Gastroesophageal sphincter (tissue), 4 donors: ENCODE data around the gene NTRK3. TPM values are rescaled to one million over a fixed set of nuclear protein-coding genes. Genes with fewer than 3 reads are reported as not detected.

ENCODE experiments used
- ATAC-seq: fragments of 150-250 bp; one replicate; pipeline ENCODE4 v1.9.1; 2016; ENCODE audit warnings: mild to moderate bottlenecking, moderate library complexity
- H3K27ac ChIP-seq, 4 donors: fragments of 200-600 bp; sonication (generic) in 3 of 4; 1 replicate in 3 of 4; 2 replicates in 1 of 4; pipeline ENCODE4 v1.5.1; 2016 to 2019
- H3K27me3 ChIP-seq: fragments of 200-600 bp; sonication (generic); one replicate; pipeline ENCODE4 v1.5.1; 2019
- H3K36me3 ChIP-seq, 2 donors: fragments of 200-600 bp; sonication (generic); one replicate each; pipeline ENCODE4 v1.5.1; 2019; ENCODE audit warnings: control low read depth in 1 of 2
- H3K4me1 ChIP-seq, 3 donors: fragments of 200-600 bp; sonication (generic); 1 replicate in 2 of 3; 2 replicates in 1 of 3; pipeline ENCODE4 v1.5.1; 2016 to 2019; ENCODE audit warnings: control low read depth in 2 of 3
- H3K4me3 ChIP-seq, 2 donors: fragments of 200-600 bp; sonication (generic); one replicate each; pipeline ENCODE4 v1.5.1; 2019; ENCODE audit warnings: mild to moderate bottlenecking in 1 of 2, moderate library complexity in 1 of 2
- H3K9me3 ChIP-seq, 3 donors: fragments of 200-600 bp; sonication (generic); one replicate each; pipeline ENCODE4 v1.5.1; 2017 to 2019; ENCODE audit warnings: control low read depth in 2 of 3
- CTCF ChIP-seq, 4 experiments: fragments of 200-600 bp in 2 of 4; fragments of 450-650 bp in 2 of 4; sonication (generic) in 1 of 4; IDR thresholded peaks; one replicate each; pipeline ENCODE4 v1.5.1; 2017 to 2019; ENCODE audit warnings: antibody characterized with exemption in 4 of 4, mild to moderate bottlenecking in 2 of 4, moderate library complexity in 2 of 4
- EP300 ChIP-seq: sonication (generic); formaldehyde crosslinking; IDR thresholded peaks from one replicate; pipeline ENCODE4 v1.6.1; 2017; ENCODE audit warnings: antibody characterized with exemption, mild to moderate bottlenecking
- POLR2A ChIP-seq, 2 donors: fragments of 450-650 bp; IDR thresholded peaks; one replicate each; pipeline ENCODE4 v1.6.1; 2017; ENCODE audit warnings: antibody characterized with exemption in 2 of 2, mild to moderate bottlenecking in 2 of 2, moderate library complexity in 1 of 2
- POLR2AphosphoS5 ChIP-seq: sonication (generic); formaldehyde crosslinking; IDR thresholded peaks from one replicate; pipeline ENCODE4 v1.6.1; 2017; ENCODE audit warnings: antibody characterized with exemption
- WGBS, 2 donors: methylation state at CpG; one replicate each; pipeline ENCODE4 v1.1.5; 2018; ENCODE audit warnings: low coverage in 1 of 2; 5-methylcytosine and 5-hydroxymethylcytosine counted together
- total RNA-seq, 4 donors: library from RNA; depleted of rRNA; stranded (reverse); fragments of >200 nt; gene quantifications; one replicate each; pipeline ENCODE4 v1.1.0, GENCODE V29; 2016

The NTRK3 gene
- total RNA-seq, 4 donors from 2014 or later = 0.47 to 4.3 (median 1.5) TPM

GRCh38 chr15:88077296-88078020 lies 179.1 kb downstream of the NTRK3 start:
- no peak overlapping the region for H3K4me3 ChIP-seq
- H3K36me3 ChIP-seq = no peaks in the 10 kb centered on the region
- ATAC-seq = no peak
- TF ChIP-seq EP300 (no peak), CTCF (IDR thresholded peaks at IDR 0.05) (no peak), POLR2A (IDR thresholded peaks at IDR 0.05) (no peak), POLR2AphosphoS5 (no peak)
- 53 to 60% methylated on average over 3 to 10 of the region's 12 CpGs for WGBS, 2 donors
- H3K27ac ChIP-seq = no peak overlapping the region
- no peaks in the 10 kb centered on the region for H3K27me3 ChIP-seq
- no peaks in the 10 kb centered on the region for H3K9me3 ChIP-seq
- H3K4me1 ChIP-seq = no peaks in the 10 kb centered on the region

GRCh38 chr15:88076328-88076727 lies 180.2 kb downstream of the NTRK3 start:
- Histone ChIP-seq H3K4me1 (no peaks in the 10 kb centered on the region), H3K4me3 (no peak overlapping the region), H3K9me3 (no peaks in the 10 kb centered on the region), H3K27me3 (no peaks in the 10 kb centered on the region), H3K27ac (no peak overlapping the region), H3K36me3 (no peaks in the 10 kb centered on the region)
- 50 to 80% methylated on average over 1 of the region's 1 CpG for WGBS, 2 donors
- TF ChIP-seq POLR2AphosphoS5 (no peak), CTCF (IDR thresholded peaks at IDR 0.05) (no peak), POLR2A (IDR thresholded peaks at IDR 0.05) (no peak), EP300 (no peak)
- no peak for ATAC-seq

GRCh38 chr15:88075102-88075501 lies 181.4 kb downstream of the NTRK3 start:
- WGBS, 2 donors = 64 to 88% methylated on average over 4 to 5 of the region's 6 CpGs
- Histone ChIP-seq H3K9me3 (no peaks in the 10 kb centered on the region), H3K4me1 (peaks cover 0 to 4% (median 0%) of the 10 kb centered on the region in 3 donors), H3K27me3 (no peaks in the 10 kb centered on the region), H3K27ac (no peak overlapping the region), H3K4me3 (no peak overlapping the region), H3K36me3 (no peaks in the 10 kb centered on the region)
- ATAC-seq = no peak
- TF ChIP-seq POLR2AphosphoS5 (no peak), CTCF (IDR thresholded peaks at IDR 0.05) (no peak), POLR2A (IDR thresholded peaks at IDR 0.05) (no peak), EP300 (no peak)

- Histone ChIP-seq H3K36me3 (no peaks in the 10 kb centered on the region), H3K4me3 (no peak overlapping the region), H3K27ac (no peak overlapping the region), H3K9me3 (no peaks in the 10 kb centered on the region), H3K4me1 (peaks cover 0 to 11% (median 0%) of the 10 kb centered on the region in 3 donors), H3K27me3 (no peaks in the 10 kb centered on the region)
- WGBS, 2 donors = 85 to 89% methylated on average over 2 to 5 of the region's 5 CpGs
- ATAC-seq = no peak
- no peak for TF ChIP-seq POLR2AphosphoS5
- no peak for TF ChIP-seq EP300
- no peak for TF ChIP-seq POLR2A (IDR thresholded peaks at IDR 0.05)
- TF ChIP-seq CTCF (IDR thresholded peaks at IDR 0.05) = no peak
Measured at GRCh38 chr15:88074386-88074785, 182.2 kb downstream of the NTRK3 start.

GRCh38 chr15:88073391-88073691 lies 183.2 kb downstream of the NTRK3 start:
- WGBS, 2 donors = 100% methylated on average over 1 of the region's 2 CpGs; no CpG with 5 or more reads in 1 of the 2 donors
- TF ChIP-seq POLR2AphosphoS5 (no peak), POLR2A (IDR thresholded peaks at IDR 0.05) (no peak), EP300 (no peak), CTCF (IDR thresholded peaks at IDR 0.05) (no peak)
- H3K4me1 ChIP-seq = peaks cover 0 to 12% (median 0%) of the 10 kb centered on the region in 3 donors
- no peaks in the 10 kb centered on the region for H3K36me3 ChIP-seq
- H3K4me3 ChIP-seq = no peak overlapping the region
- no peaks in the 10 kb centered on the region for H3K9me3 ChIP-seq
- no peaks in the 10 kb centered on the region for H3K27me3 ChIP-seq
- no peak for ATAC-seq
- H3K27ac ChIP-seq = no peak overlapping the region
